T-cell (primary cell): ENCODE results near the gene IFNA10. TPM values are rescaled to one million over a fixed set of nuclear protein-coding genes. Genes with fewer than 3 reads are reported as not detected.
"Not testable (repeated sequence)": the region's sequence is repeated elsewhere in the genome, so short reads cannot be mapped to it uniquely, and the experiment has no call there.

Experiments used
- ATAC-seq, 4 experiments: fragments of 200-7000 bp in 3 of 4; fragments of 150-1000 bp in 1 of 4; cut with Tn5 transposase; replicated peaks in 1 of 4; 1 replicate in 3 of 4; 2 replicates in 1 of 4; pipeline ENCODE4 v1.10.0; 2021; ENCODE audit warnings: moderate library complexity in 3 of 4, mild to moderate bottlenecking in 2 of 4, moderate number of reproducible peaks in 1 of 4
- CTCF ChIA-PET, 2 donors: fragments of 300-600 bp; sonication (Branson Sonifier 250); formaldehyde crosslinking; loops; one replicate each; lab custom pipeline; 2022; ENCODE audit warnings: antibody characterized with exemption in 2 of 2; lab: Charles Lee
- POLR2A ChIA-PET, 2 donors: fragments of 300-600 bp; sonication (Branson Sonifier 250); formaldehyde crosslinking; loops; one replicate each; lab custom pipeline; 2022; ENCODE audit warnings: antibody characterized with exemption in 2 of 2; lab: Charles Lee
- DNase-seq, 35 experiments: peaks; one replicate each; pipeline versions ENCODE4 v3.0.0 to v3.0.0-alpha.2; 2013 to 2023
- H3K27ac ChIP-seq: one replicate; pipeline ENCODE4 v1.5.1; 2013; ENCODE audit warnings: low read length
- H3K27me3 ChIP-seq, 2 experiments: replicated peaks in 1 of 2; 1 replicate in 1 of 2; 2 replicates in 1 of 2; pipeline versions ENCODE4 v1.6.1 to v1.7.0; 2013; ENCODE audit warnings: low read length in 1 of 2, mixed read lengths in 1 of 2; ENCODE audit not compliant: control insufficient read depth in 2 of 2, insufficient read depth in 2 of 2; ENCODE audit errors: extremely low read depth in 1 of 2
- H3K36me3 ChIP-seq, 2 donors: 1 replicate in 1 of 2; 2 replicates in 1 of 2; pipeline versions ENCODE4 v1.6.1 to v1.7.0; 2013; ENCODE audit warnings: low read length in 1 of 2; ENCODE audit not compliant: control insufficient read depth in 2 of 2, insufficient read depth in 1 of 2; ENCODE audit errors: extremely low read depth in 1 of 2
- H3K4me1 ChIP-seq, 2 experiments: 1 replicate in 1 of 2; 2 replicates in 1 of 2; pipeline versions ENCODE4 v1.6.1 to v1.7.0; 2013; ENCODE audit warnings: low read length in 2 of 2, mixed read lengths in 1 of 2; ENCODE audit not compliant: insufficient read depth in 2 of 2, control insufficient read depth in 1 of 2; ENCODE audit errors: extremely low read depth in 1 of 2
- H3K4me3 ChIP-seq, 2 donors: 1 replicate in 1 of 2; 2 replicates in 1 of 2; pipeline versions ENCODE4 v1.5.1 to v1.7.0; 2013; ENCODE audit warnings: mild to moderate bottlenecking in 2 of 2, low read length in 1 of 2, moderate library complexity in 1 of 2; ENCODE audit not compliant: control insufficient read depth in 1 of 2; ENCODE audit errors: extremely low read depth in 1 of 2
- H3K9me3 ChIP-seq: 2 replicates; pipeline ENCODE4 v1.7.0; 2013
- H3K27ac Mint-ChIP-seq, 2 donors: one replicate each; pipeline ENCODE4 v1.8.0; 2020 to 2021; ENCODE audit warnings: mild to moderate bottlenecking in 2 of 2, mixed read lengths in 2 of 2
- H3K27me3 Mint-ChIP-seq, 2 donors: one replicate each; pipeline ENCODE4 v1.8.0; 2021 to 2022; ENCODE audit warnings: mixed read lengths in 2 of 2
- H3K36me3 Mint-ChIP-seq: one replicate; pipeline ENCODE4 v1.8.0; 2021; ENCODE audit warnings: mixed read lengths
- H3K4me1 Mint-ChIP-seq, 3 donors: one replicate each; pipeline ENCODE4 v1.8.0; 2020 to 2022; ENCODE audit warnings: mixed read lengths in 3 of 3, mild to moderate bottlenecking in 1 of 3
- H3K4me3 Mint-ChIP-seq, 3 donors: one replicate each; pipeline ENCODE4 v1.8.0; 2020 to 2022; ENCODE audit warnings: mild to moderate bottlenecking in 3 of 3, mixed read lengths in 3 of 3, moderate library complexity in 3 of 3
- H3K9me3 Mint-ChIP-seq, 3 donors: one replicate each; pipeline ENCODE4 v1.8.0; 2020 to 2022; ENCODE audit warnings: mixed read lengths in 3 of 3
- WGBS: methylation state at CpG from one replicate; pipeline ENCODE4 v1.1.5; 2013; ENCODE audit warnings: missing lambda C conversion rate; ENCODE audit not compliant: insufficient coverage; 5-methylcytosine and 5-hydroxymethylcytosine counted together
- total RNA-seq, 35 experiments: library from RNA in 6 of 35; stranded (reverse) in 6 of 35; fragments of 120-200 nt in 1 of 35; gene quantifications; one replicate each; pipeline versions ENCODE4 v1.2.1 to v1.2.4 and lab custom pipeline; 2013 to 2026

The IFNA10 gene
- total RNA-seq, 5 donors from 2014 or later (not counting 1 experiment from before 2014, with no cell fraction given): not detected

GRCh38 chr9:21202105-21202504 lies 4.8 kb downstream of the IFNA10 start, which contains the start of gene IFNA7:
Gene IFNA7, minus strand, starts transcription at chr9:21202205. Its CDS starts 40 bp downstream, at chr9:21202165.
- H3K36me3 ChIP-seq, DNase-seq, H3K9me3 ChIP-seq, H3K27me3 ChIP-seq, H3K4me1 Mint-ChIP-seq, ATAC-seq, H3K4me3 ChIP-seq, H3K4me3 Mint-ChIP-seq, H3K27ac ChIP-seq, H3K36me3 Mint-ChIP-seq, H3K4me1 ChIP-seq, CTCF ChIA-PET, H3K27ac Mint-ChIP-seq, H3K9me3 Mint-ChIP-seq: not testable (repeated sequence)
- 93% methylated on average over 2 of the region's 4 CpGs for WGBS
- peaks cover 17 to 19% of the 10 kb centered on the region in 2 donors for H3K27me3 Mint-ChIP-seq
- POLR2A ChIA-PET: interaction anchor here in 1 of 2 donors (0.6 kb wide), 1 partner anchor 573 kb away, joined by 3 read pairs; no protein-coding TSS in a partner anchor

GRCh38 chr9:21194867-21195776 lies 11.8 kb downstream of the IFNA10 start:
- H3K9me3 Mint-ChIP-seq, POLR2A ChIA-PET, H3K4me1 ChIP-seq, H3K4me3 ChIP-seq, H3K9me3 ChIP-seq, H3K36me3 Mint-ChIP-seq, H3K36me3 ChIP-seq, H3K27ac ChIP-seq, H3K4me1 Mint-ChIP-seq: not testable (repeated sequence)
- CTCF ChIA-PET: interaction anchor here (0.5 to 1.4 kb wide), 16 partner anchors 9 to 1882 kb away, joined by 3 to 6 read pairs (median 3); no protein-coding TSS in a partner anchor
- WGBS: 0% methylated on average over 1 of the region's 6 CpGs
- peak overlapping the region; percentile 22 to 49 (median 37) for H3K4me3 Mint-ChIP-seq
- ATAC-seq (peak; percentile 80 to 95 (median 89)), DNase-seq (peak in 26 of 35 experiments; percentile 12 to 43 (median 20))
- peaks cover 0 to 11% of the 10 kb centered on the region in 2 donors for H3K27me3 Mint-ChIP-seq
- H3K27me3 ChIP-seq: peaks cover 0 to 11% of the 10 kb centered on the region in 2 experiments
- peak overlapping the region in 1 of 2 donors; percentile 62 for H3K27ac Mint-ChIP-seq

GRCh38 chr9:21187487-21187886 lies 19.5 kb downstream of the IFNA10 start, which contains the start of gene IFNA4:
Gene IFNA4, minus strand, starts transcription at chr9:21187587. Its CDS starts 56 bp downstream, at chr9:21187531.
- WGBS: no CpG with 5 or more reads among the region's 3 CpGs
- ATAC-seq, H3K27me3 ChIP-seq, POLR2A ChIA-PET, H3K4me3 ChIP-seq, H3K36me3 Mint-ChIP-seq, H3K9me3 Mint-ChIP-seq, H3K27ac ChIP-seq, DNase-seq, H3K4me1 ChIP-seq, H3K36me3 ChIP-seq, H3K4me3 Mint-ChIP-seq, H3K27ac Mint-ChIP-seq, H3K27me3 Mint-ChIP-seq, CTCF ChIA-PET, H3K9me3 ChIP-seq: not testable (repeated sequence)
- H3K4me1 Mint-ChIP-seq: peaks cover 6 to 14% (median 8%) of the 10 kb centered on the region in 3 donors

- DNase-seq (peak in 10 of 35 experiments; percentile 3 to 39 (median 16)), ATAC-seq (peak; percentile 61 to 85 (median 80))
- Mint-ChIP-seq H3K4me3 (peak overlapping the region in 1 of 3 donors; percentile 2), H3K27ac (peak overlapping the region; percentile 6 to 62), H3K4me1 (peaks cover 6 to 14% (median 8%) of the 10 kb centered on the region in 3 donors)
- not testable (repeated sequence) for H3K4me3 ChIP-seq, H3K9me3 ChIP-seq, H3K36me3 Mint-ChIP-seq, H3K36me3 ChIP-seq, H3K27ac ChIP-seq, H3K4me1 ChIP-seq, H3K27me3 Mint-ChIP-seq, H3K27me3 ChIP-seq, H3K9me3 Mint-ChIP-seq
- ChIA-PET CTCF (interaction anchor here (0.6 to 2.1 kb wide), 14 partner anchors 9 to 1255 kb away, joined by 3 to 6 read pairs (median 4); no protein-coding TSS in a partner anchor), POLR2A (interaction anchor here in 1 of 2 donors (0.6 kb wide), 1 partner anchor 397 kb away, joined by 6 read pairs; no protein-coding TSS in a partner anchor)
- WGBS: no CpG with 5 or more reads among the region's 4 CpGs
These were observed 23.9 kb downstream of the IFNA10 start for GRCh38 chr9:21182810-21183736.

GRCh38 chr9:21174671-21175070 lies 32.3 kb downstream of the IFNA10 start:
- no peaks in the 10 kb centered on the region for H3K4me1 Mint-ChIP-seq
- H3K36me3 ChIP-seq: no peaks in the 10 kb centered on the region
- H3K4me1 ChIP-seq: no peaks in the 10 kb centered on the region
- no peak for ATAC-seq
- no peak overlapping the region for H3K27ac Mint-ChIP-seq
- H3K27ac ChIP-seq: no peak overlapping the region
- H3K27me3 Mint-ChIP-seq: peaks cover 0 to 5% of the 10 kb centered on the region in 2 donors
- ChIA-PET POLR2A (no interaction called here), CTCF (interaction anchor here in 1 of 2 donors (1.3 kb wide), 1 partner anchor 8 kb away, joined by 6 read pairs; no protein-coding TSS in a partner anchor)
- no peaks in the 10 kb centered on the region for H3K27me3 ChIP-seq
- no peak overlapping the region for H3K4me3 ChIP-seq
- H3K9me3 ChIP-seq: no peaks in the 10 kb centered on the region
- WGBS: no CpG with 5 or more reads among the region's 2 CpGs
- no peak overlapping the region for H3K4me3 Mint-ChIP-seq
- H3K9me3 Mint-ChIP-seq: no peaks in the 10 kb centered on the region
- no peaks in the 10 kb centered on the region for H3K36me3 Mint-ChIP-seq
- no peak for DNase-seq

GRCh38 chr9:21172156-21172555 lies 34.8 kb downstream of the IFNA10 start:
- no peaks in the 10 kb centered on the region for H3K4me1 Mint-ChIP-seq
- H3K9me3 Mint-ChIP-seq: no peaks in the 10 kb centered on the region
- Histone ChIP-seq H3K9me3 (no peaks in the 10 kb centered on the region), H3K4me1 (no peaks in the 10 kb centered on the region), H3K27me3 (no peaks in the 10 kb centered on the region), H3K36me3 (no peaks in the 10 kb centered on the region), H3K4me3 (no peak overlapping the region), H3K27ac (no peak overlapping the region)
- no peak overlapping the region for H3K4me3 Mint-ChIP-seq
- DNase-seq (no peak), ATAC-seq (no peak)
- no peaks in the 10 kb centered on the region for H3K36me3 Mint-ChIP-seq
- peaks cover 0 to 5% of the 10 kb centered on the region in 2 donors for H3K27me3 Mint-ChIP-seq
- no peak overlapping the region for H3K27ac Mint-ChIP-seq
- CTCF ChIA-PET: no interaction called here
- POLR2A ChIA-PET: no interaction called here
- WGBS: no CpG with 5 or more reads among the region's 3 CpGs
